GM23338 (cell line): ENCODE data around the gene PODN. TPM values are rescaled to one million over a fixed set of nuclear protein-coding genes. Genes with fewer than 3 reads are reported as not detected.

ENCODE experiments used
- ATAC-seq: fragments of 200-7000 bp; cut with Tn5 transposase; 3 replicates; pipeline ENCODE4 v1.9.1; 2020
- DNase-seq: peaks from one replicate; pipeline ENCODE4 v3.0.0-alpha.2; 2015; ENCODE audit warnings: low spot score
- H2AFZ ChIP-seq: fragments of 200-600 bp; sonication (generic); 2 replicates; pipeline ENCODE4 v1.8.0; 2016; ENCODE audit warnings: antibody characterized with exemption, mild to moderate bottlenecking, moderate library complexity
- H3F3A ChIP-seq: fragments of 200-600 bp; sonication (generic); replicated peaks from 2 replicates; pipeline ENCODE4 v1.8.0; 2017; ENCODE audit warnings: antibody characterized with exemption, mixed run types, low read depth
- H3K27ac ChIP-seq: fragments of 200-600 bp; sonication (generic); 2 replicates; pipeline ENCODE4 v1.6.1; 2016; ENCODE audit warnings: low read depth
- H3K27me3 ChIP-seq: fragments of 200-600 bp; sonication (generic); 2 replicates; pipeline ENCODE4 v1.8.0; 2016; ENCODE audit warnings: mild to moderate bottlenecking, mixed run types, moderate library complexity; ENCODE audit not compliant: insufficient read depth
- H3K36me3 ChIP-seq: fragments of 200-600 bp; sonication (generic); 2 replicates; pipeline ENCODE4 v1.8.0; 2016; ENCODE audit warnings: mild to moderate bottlenecking; ENCODE audit not compliant: insufficient read depth
- H3K4me1 ChIP-seq: fragments of 200-600 bp; sonication (generic); 2 replicates; pipeline ENCODE4 v1.8.0; 2016; ENCODE audit warnings: mild to moderate bottlenecking, moderate library complexity; ENCODE audit not compliant: insufficient read depth
- H3K4me2 ChIP-seq: fragments of 200-600 bp; sonication (generic); 2 replicates; pipeline ENCODE4 v1.7.1; 2017; ENCODE audit warnings: mixed run types
- H3K4me3 ChIP-seq: fragments of 200-600 bp; sonication (generic); 2 replicates; pipeline ENCODE4 v1.6.1; 2016; ENCODE audit warnings: mixed run types
- H3K79me2 ChIP-seq: fragments of 200-600 bp; sonication (generic); replicated peaks from 2 replicates; pipeline ENCODE4 v1.8.0; 2017; ENCODE audit warnings: mild to moderate bottlenecking; ENCODE audit not compliant: insufficient read depth
- H3K9me2 ChIP-seq: fragments of 200-600 bp; sonication (generic); 2 replicates; pipeline ENCODE4 v1.8.0; 2017; ENCODE audit not compliant: insufficient read depth
- H4K20me1 ChIP-seq: fragments of 200-600 bp; sonication (generic); replicated peaks from 2 replicates; pipeline ENCODE4 v1.8.0; 2017; ENCODE audit warnings: mild to moderate bottlenecking; ENCODE audit not compliant: insufficient read depth
- H3K27ac Mint-ChIP-seq: 2 replicates; pipeline ENCODE4 v1.8.0; 2020; ENCODE audit warnings: inconsistent platforms, mild to moderate bottlenecking, moderate library complexity, mixed read lengths
- H3K27me3 Mint-ChIP-seq: 3 replicates; pipeline ENCODE4 v1.8.0; 2022; ENCODE audit warnings: low read depth, mild to moderate bottlenecking, moderate library complexity, mixed read lengths, inconsistent platforms; ENCODE audit not compliant: insufficient read depth, poor library complexity
- H3K36me3 Mint-ChIP-seq: 3 replicates; pipeline ENCODE4 v1.8.0; 2021; ENCODE audit warnings: low read depth, mild to moderate bottlenecking, inconsistent platforms, moderate library complexity, mixed read lengths
- H3K4me1 Mint-ChIP-seq: 3 replicates; pipeline ENCODE4 v1.8.0; 2020; ENCODE audit warnings: mild to moderate bottlenecking, inconsistent platforms, mixed read lengths
- H3K4me3 Mint-ChIP-seq: 3 replicates; pipeline ENCODE4 v1.8.0; 2021; ENCODE audit warnings: moderate library complexity, mild to moderate bottlenecking, inconsistent platforms, mixed read lengths
- H3K9me3 Mint-ChIP-seq: 3 replicates; pipeline ENCODE4 v1.8.0; 2020; ENCODE audit warnings: moderate library complexity, mild to moderate bottlenecking, inconsistent platforms, mixed read lengths
- CREB1 ChIP-seq: fragments of 250-450 bp; sonication (Bioruptor Pico); IDR thresholded peaks from 2 replicates; pipeline ENCODE4 v1.5.0; 2020; ENCODE audit warnings: low read depth, mild to moderate bottlenecking, moderate library complexity
- EZH2 ChIP-seq: fragments of 200-600 bp; sonication (generic); IDR thresholded peaks from one replicate; pipeline ENCODE4 v1.8.0; 2017; ENCODE audit warnings: antibody characterized with exemption, mild to moderate bottlenecking, low read depth; ENCODE audit not compliant: unreplicated experiment
- JUNB ChIP-seq: IDR thresholded peaks from one replicate; pipeline ENCODE4 v1.6.1; 2016; ENCODE audit warnings: antibody characterized with exemption; ENCODE audit not compliant: unreplicated experiment
- NANOG ChIP-seq: IDR thresholded peaks from 2 replicates; pipeline ENCODE4 v1.6.1; 2016; ENCODE audit warnings: antibody characterized with exemption, borderline replicate concordance
- POLR2AphosphoS5 ChIP-seq: IDR thresholded peaks from 2 replicates; pipeline ENCODE4 v1.6.1; 2016; ENCODE audit warnings: antibody characterized with exemption, low read depth
- REST ChIP-seq: IDR thresholded peaks from one replicate; pipeline ENCODE4 v1.6.1; 2018; ENCODE audit warnings: antibody characterized with exemption; ENCODE audit not compliant: unreplicated experiment
- ZNF114 ChIP-seq: fragments of 250-450 bp; sonication (Bioruptor Pico); IDR thresholded peaks from 2 replicates; pipeline ENCODE4 v1.5.0; 2020; ENCODE audit warnings: mild to moderate bottlenecking, moderate library complexity
- ZNF331 ChIP-seq: fragments of 250-450 bp; sonication (Bioruptor Pico); IDR thresholded peaks from 2 replicates; pipeline ENCODE4 v1.5.0; 2020; ENCODE audit warnings: low read depth, mild to moderate bottlenecking, moderate library complexity
- polyA plus RNA-seq: library from polyadenylated mRNA; unstranded; fragments of >200 nt; fragmentation: Nextera tagmentation; extraction: Ambion mirVana; gene quantifications from 2 replicates; pipeline ENCODE4 v1.2.1, GENCODE V29; 2016
- total RNA-seq: library from RNA; depleted of rRNA; stranded (reverse); fragments of >200 nt; shearing (Covaris generic); gene quantifications from 2 replicates; pipeline ENCODE4 v1.2.3, GENCODE V29; 2014
- TF ChIP-seq, protein P1 (sequence below): fragments of 250-450 bp; sonication (Bioruptor Pico); IDR thresholded peaks from 2 replicates; pipeline ENCODE4 v1.5.0; 2020; ENCODE audit warnings: mild to moderate bottlenecking, moderate library complexity

The PODN gene
- total and polyA plus RNA-seq, 2 experiments from 2014 or later: 0.16 to 0.24 TPM

- Histone ChIP-seq H4K20me1 (no peaks in the 10 kb centered on the region), H3K36me3 (no peaks in the 10 kb centered on the region), H3K4me3 (no peak overlapping the region), H2AFZ (no peak overlapping the region), H3K9me2 (no peaks in the 10 kb centered on the region), H3K4me2 (no peak overlapping the region), H3K79me2 (no peaks in the 10 kb centered on the region), H3K27ac (no peak overlapping the region), H3K27me3 (no peaks in the 10 kb centered on the region), H3K4me1 (no peaks in the 10 kb centered on the region), H3F3A (no peaks in the 10 kb centered on the region)
- Mint-ChIP-seq H3K9me3 (no peaks in the 10 kb centered on the region; the same call in 2 of the 3 replicates), H3K27me3 (peaks cover 25% of the 10 kb centered on the region), H3K36me3 (no peaks in the 10 kb centered on the region), H3K4me3 (no peak overlapping the region), H3K27ac (no peak overlapping the region), H3K4me1 (peaks cover 19% of the 10 kb centered on the region)
- DNase-seq (no peak), ATAC-seq (no peak)
- TF ChIP-seq CREB1 (CRISPR knock-in tag) (no peak), REST (no peak), ZNF331 (CRISPR knock-in tag) (no peak), POLR2AphosphoS5 (no peak), EZH2 (no peak), JUNB (no peak), ZNF114 (CRISPR knock-in tag) (no peak), NANOG (no peak)
- TF ChIP-seq, protein P1, sequence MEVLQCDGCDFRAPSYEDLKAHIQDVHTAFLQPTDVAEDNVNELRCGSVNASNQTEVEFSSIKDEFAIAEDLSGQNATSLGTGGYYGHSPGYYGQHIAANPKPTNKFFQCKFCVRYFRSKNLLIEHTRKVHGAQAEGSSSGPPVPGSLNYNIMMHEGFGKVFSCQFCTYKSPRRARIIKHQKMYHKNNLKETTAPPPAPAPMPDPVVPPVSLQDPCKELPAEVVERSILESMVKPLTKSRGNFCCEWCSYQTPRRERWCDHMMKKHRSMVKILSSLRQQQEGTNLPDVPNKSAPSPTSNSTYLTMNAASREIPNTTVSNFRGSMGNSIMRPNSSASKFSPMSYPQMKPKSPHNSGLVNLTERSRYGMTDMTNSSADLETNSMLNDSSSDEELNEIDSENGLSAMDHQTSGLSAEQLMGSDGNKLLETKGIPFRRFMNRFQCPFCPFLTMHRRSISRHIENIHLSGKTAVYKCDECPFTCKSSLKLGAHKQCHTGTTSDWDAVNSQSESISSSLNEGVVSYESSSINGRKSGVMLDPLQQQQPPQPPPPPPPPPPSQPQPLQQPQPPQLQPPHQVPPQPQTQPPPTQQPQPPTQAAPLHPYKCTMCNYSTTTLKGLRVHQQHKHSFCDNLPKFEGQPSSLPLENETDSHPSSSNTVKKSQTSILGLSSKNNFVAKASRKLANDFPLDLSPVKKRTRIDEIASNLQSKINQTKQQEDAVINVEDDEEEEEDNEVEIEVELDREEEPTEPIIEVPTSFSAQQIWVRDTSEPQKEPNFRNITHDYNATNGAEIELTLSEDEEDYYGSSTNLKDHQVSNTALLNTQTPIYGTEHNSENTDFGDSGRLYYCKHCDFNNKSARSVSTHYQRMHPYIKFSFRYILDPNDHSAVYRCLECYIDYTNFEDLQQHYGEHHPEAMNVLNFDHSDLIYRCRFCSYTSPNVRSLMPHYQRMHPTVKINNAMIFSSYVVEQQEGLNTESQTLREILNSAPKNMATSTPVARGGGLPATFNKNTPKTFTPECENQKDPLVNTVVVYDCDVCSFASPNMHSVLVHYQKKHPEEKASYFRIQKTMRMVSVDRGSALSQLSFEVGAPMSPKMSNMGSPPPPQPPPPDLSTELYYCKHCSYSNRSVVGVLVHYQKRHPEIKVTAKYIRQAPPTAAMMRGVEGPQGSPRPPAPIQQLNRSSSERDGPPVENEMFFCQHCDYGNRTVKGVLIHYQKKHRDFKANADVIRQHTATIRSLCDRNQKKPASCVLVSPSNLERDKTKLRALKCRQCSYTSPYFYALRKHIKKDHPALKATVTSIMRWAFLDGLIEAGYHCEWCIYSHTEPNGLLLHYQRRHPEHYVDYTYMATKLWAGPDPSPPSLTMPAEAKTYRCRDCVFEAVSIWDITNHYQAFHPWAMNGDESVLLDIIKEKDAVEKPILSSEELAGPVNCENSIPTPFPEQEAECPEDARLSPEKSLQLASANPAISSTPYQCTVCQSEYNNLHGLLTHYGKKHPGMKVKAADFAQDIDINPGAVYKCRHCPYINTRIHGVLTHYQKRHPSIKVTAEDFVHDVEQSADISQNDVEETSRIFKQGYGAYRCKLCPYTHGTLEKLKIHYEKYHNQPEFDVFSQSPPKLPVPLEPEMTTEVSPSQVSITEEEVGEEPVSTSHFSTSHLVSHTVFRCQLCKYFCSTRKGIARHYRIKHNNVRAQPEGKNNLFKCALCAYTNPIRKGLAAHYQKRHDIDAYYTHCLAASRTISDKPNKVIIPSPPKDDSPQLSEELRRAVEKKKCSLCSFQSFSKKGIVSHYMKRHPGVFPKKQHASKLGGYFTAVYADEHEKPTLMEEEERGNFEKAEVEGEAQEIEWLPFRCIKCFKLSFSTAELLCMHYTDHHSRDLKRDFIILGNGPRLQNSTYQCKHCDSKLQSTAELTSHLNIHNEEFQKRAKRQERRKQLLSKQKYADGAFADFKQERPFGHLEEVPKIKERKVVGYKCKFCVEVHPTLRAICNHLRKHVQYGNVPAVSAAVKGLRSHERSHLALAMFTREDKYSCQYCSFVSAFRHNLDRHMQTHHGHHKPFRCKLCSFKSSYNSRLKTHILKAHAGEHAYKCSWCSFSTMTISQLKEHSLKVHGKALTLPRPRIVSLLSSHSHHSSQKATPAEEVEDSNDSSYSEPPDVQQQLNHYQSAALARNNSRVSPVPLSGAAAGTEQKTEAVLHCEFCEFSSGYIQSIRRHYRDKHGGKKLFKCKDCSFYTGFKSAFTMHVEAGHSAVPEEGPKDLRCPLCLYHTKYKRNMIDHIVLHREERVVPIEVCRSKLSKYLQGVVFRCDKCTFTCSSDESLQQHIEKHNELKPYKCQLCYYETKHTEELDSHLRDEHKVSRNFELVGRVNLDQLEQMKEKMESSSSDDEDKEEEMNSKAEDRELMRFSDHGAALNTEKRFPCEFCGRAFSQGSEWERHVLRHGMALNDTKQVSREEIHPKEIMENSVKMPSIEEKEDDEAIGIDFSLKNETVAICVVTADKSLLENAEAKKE (CRISPR knock-in tag): no peak
Observed at GRCh38 chr1:53080769-53081168, 18.8 kb downstream of the PODN start.
